SU-DHL-6 (cell line): ENCODE data around the gene ETV6.

Source experiments
- H2AFZ ChIP-seq: fragments of 200-600 bp; sonication (generic); 2 replicates; pipeline ENCODE4 v1.6.1; 2014; ENCODE audit warnings: low read depth, mild to moderate bottlenecking, moderate library complexity, mixed read lengths, antibody characterized with exemption, low read length; ENCODE audit not compliant: severe bottlenecking
- H3F3A ChIP-seq: fragments of 200-600 bp; shearing (Covaris generic); 2 replicates; pipeline ENCODE4 v1.6.0; 2016; ENCODE audit warnings: antibody characterized with exemption, mild to moderate bottlenecking; ENCODE audit not compliant: insufficient read depth
- H3K27ac ChIP-seq: fragments of 200-600 bp; sonication (generic); 2 replicates; pipeline ENCODE4 v1.5.1; 2016; ENCODE audit warnings: low read depth, mild to moderate bottlenecking, low read length, moderate library complexity, mixed read lengths
- H3K27me3 ChIP-seq: fragments of 200-600 bp; sonication (generic), shearing (Covaris generic); 2 replicates; pipeline ENCODE4 v1.6.0; 2014; ENCODE audit warnings: mild to moderate bottlenecking, low read length
- H3K36me3 ChIP-seq: fragments of 200-600 bp; sonication (generic); 2 replicates; pipeline ENCODE4 v1.6.1; 2014; ENCODE audit warnings: mild to moderate bottlenecking, low read length, mixed read lengths
- H3K4me2 ChIP-seq: fragments of 300-600, 200-600 bp; shearing (Covaris generic), sonication (generic); 2 replicates; pipeline ENCODE4 v1.6.0; 2014; ENCODE audit warnings: low read length, low read depth, mild to moderate bottlenecking; ENCODE audit not compliant: poor library complexity, severe bottlenecking
- H3K4me3 ChIP-seq: fragments of 200-600 bp; sonication (generic); 2 replicates; pipeline ENCODE4 v1.5.1; 2014; ENCODE audit warnings: antibody characterized with exemption, low read length, mild to moderate bottlenecking, mixed read lengths; ENCODE audit not compliant: insufficient read depth, poor library complexity, severe bottlenecking
- H3K79me2 ChIP-seq: fragments of 200-600 bp; sonication (generic); 2 replicates; pipeline ENCODE4 v1.6.1; 2014; ENCODE audit warnings: mild to moderate bottlenecking, low read length, moderate library complexity; ENCODE audit not compliant: insufficient read depth
- H3K9ac ChIP-seq: fragments of 200-600 bp; sonication (generic); 2 replicates; pipeline ENCODE4 v1.7.0; 2014; ENCODE audit warnings: mild to moderate bottlenecking, low read length
- H3K9me2 ChIP-seq: fragments of 200-600 bp; sonication (generic); replicated peaks from 2 replicates; pipeline ENCODE4 v1.6.1; 2014; ENCODE audit warnings: low read length; ENCODE audit not compliant: insufficient read depth
- H3K9me3 ChIP-seq: fragments of 200-600 bp; sonication (generic); 2 replicates; pipeline ENCODE4 v1.6.1; 2014; ENCODE audit warnings: low read length, mixed read lengths; ENCODE audit not compliant: insufficient read depth
- H4K20me1 ChIP-seq: fragments of 200-600 bp; sonication (generic); 2 replicates; pipeline ENCODE4 v1.6.1; 2014; ENCODE audit warnings: low read depth, mild to moderate bottlenecking, antibody characterized with exemption, low read length, moderate library complexity, mixed read lengths
- CTCF ChIP-seq: fragments of 200-600 bp; sonication (generic); IDR thresholded peaks from one replicate; pipeline ENCODE4 v1.5.1; 2017; ENCODE audit warnings: antibody characterized with exemption, mild to moderate bottlenecking, low read length, moderate library complexity; ENCODE audit not compliant: insufficient read depth, poor library complexity, severe bottlenecking
- EZH2phosphoT487 ChIP-seq: fragments of 200-600 bp; sonication (generic), shearing (Covaris generic); conservative IDR thresholded peaks from 2 replicates; pipeline ENCODE4 v1.6.1; 2018; ENCODE audit warnings: mild to moderate bottlenecking, antibody characterized with exemption, low read length, moderate library complexity, mixed read lengths

ETV6 gene

GRCh38 chr12:11777451-11777850 is 128.0 kb downstream of the ETV6 start:
- TF ChIP-seq CTCF = no peak
- no peak for TF ChIP-seq EZH2phosphoT487

GRCh38 chr12:11777962-11778361 is 128.5 kb downstream of the ETV6 start:
- Histone ChIP-seq H3F3A (no peaks in the 10 kb centered on the region), H3K9me2 (no peaks in the 10 kb centered on the region), H3K4me3 (no peak overlapping the region), H2AFZ (no peak overlapping the region), H3K27me3 (no peaks in the 10 kb centered on the region), H3K79me2 (no peaks in the 10 kb centered on the region), H3K9ac (no peak overlapping the region), H3K36me3 (no peaks in the 10 kb centered on the region), H3K27ac (no peak overlapping the region), H3K9me3 (no peaks in the 10 kb centered on the region), H4K20me1 (no peaks in the 10 kb centered on the region), H3K4me2 (no peak overlapping the region)
- TF ChIP-seq EZH2phosphoT487 = no peak
- no peak for TF ChIP-seq CTCF

More at GRCh38 chr12:11777451-11777850, 128.0 kb downstream of the ETV6 start:
- no peaks in the 10 kb centered on the region for H3K36me3 ChIP-seq
- H3K27me3 ChIP-seq = no peaks in the 10 kb centered on the region
- no peaks in the 10 kb centered on the region for H3K9me2 ChIP-seq
- no peaks in the 10 kb centered on the region for H4K20me1 ChIP-seq
- H2AFZ ChIP-seq = no peak overlapping the region
- H3K9ac ChIP-seq = no peak overlapping the region
- no peaks in the 10 kb centered on the region for H3K79me2 ChIP-seq
- H3K27ac ChIP-seq = no peak overlapping the region
- no peaks in the 10 kb centered on the region for H3K9me3 ChIP-seq
- H3F3A ChIP-seq = no peaks in the 10 kb centered on the region
- no peak overlapping the region for H3K4me3 ChIP-seq
- no peak overlapping the region for H3K4me2 ChIP-seq

GRCh38 chr12:11778713-11779685 is 129.5 kb downstream of the ETV6 start:
- Histone ChIP-seq H3K79me2 (no peaks in the 10 kb centered on the region), H3K9ac (no peak overlapping the region), H3K27ac (no peak overlapping the region)

More at GRCh38 chr12:11778713-11779685, 129.5 kb downstream of the ETV6 start:
- Histone ChIP-seq H3K36me3 (no peaks in the 10 kb centered on the region), H3K4me3 (no peak overlapping the region), H3K9me2 (no peaks in the 10 kb centered on the region), H3F3A (no peaks in the 10 kb centered on the region), H3K9me3 (no peaks in the 10 kb centered on the region), H3K27me3 (no peaks in the 10 kb centered on the region), H2AFZ (no peak overlapping the region), H4K20me1 (no peaks in the 10 kb centered on the region), H3K4me2 (no peak overlapping the region)
- TF ChIP-seq EZH2phosphoT487 (no peak), CTCF (no peak)
